ENCODE data around the gene MPPED1.

DNA sequence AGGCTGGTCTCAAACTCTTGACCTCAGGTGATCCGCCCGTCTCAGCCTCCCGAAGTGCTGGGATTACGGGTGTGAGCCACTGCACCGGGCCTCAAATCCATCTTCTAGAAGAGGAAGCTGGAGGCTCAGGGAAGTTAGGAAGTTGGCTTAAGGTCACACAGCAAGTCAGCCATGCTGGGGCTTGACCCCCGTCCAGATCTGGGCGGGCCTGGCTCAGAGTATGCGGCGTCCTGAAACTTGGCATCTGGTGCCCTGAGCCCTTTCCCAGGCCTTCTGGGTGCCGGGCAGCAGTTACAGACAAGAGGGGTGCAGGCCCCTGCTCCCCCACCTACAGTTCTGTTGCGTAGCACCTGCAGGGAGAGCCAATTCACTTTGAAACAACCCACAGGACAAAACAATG lies 11.2 kb downstream of the MPPED1 start:
- TF ChIP-seq, protein P1, sequence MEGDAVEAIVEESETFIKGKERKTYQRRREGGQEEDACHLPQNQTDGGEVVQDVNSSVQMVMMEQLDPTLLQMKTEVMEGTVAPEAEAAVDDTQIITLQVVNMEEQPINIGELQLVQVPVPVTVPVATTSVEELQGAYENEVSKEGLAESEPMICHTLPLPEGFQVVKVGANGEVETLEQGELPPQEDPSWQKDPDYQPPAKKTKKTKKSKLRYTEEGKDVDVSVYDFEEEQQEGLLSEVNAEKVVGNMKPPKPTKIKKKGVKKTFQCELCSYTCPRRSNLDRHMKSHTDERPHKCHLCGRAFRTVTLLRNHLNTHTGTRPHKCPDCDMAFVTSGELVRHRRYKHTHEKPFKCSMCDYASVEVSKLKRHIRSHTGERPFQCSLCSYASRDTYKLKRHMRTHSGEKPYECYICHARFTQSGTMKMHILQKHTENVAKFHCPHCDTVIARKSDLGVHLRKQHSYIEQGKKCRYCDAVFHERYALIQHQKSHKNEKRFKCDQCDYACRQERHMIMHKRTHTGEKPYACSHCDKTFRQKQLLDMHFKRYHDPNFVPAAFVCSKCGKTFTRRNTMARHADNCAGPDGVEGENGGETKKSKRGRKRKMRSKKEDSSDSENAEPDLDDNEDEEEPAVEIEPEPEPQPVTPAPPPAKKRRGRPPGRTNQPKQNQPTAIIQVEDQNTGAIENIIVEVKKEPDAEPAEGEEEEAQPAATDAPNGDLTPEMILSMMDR (IDR thresholded peaks at IDR 0.05), result no peak
- no peak for TF ChIP-seq ZFX (IDR thresholded peaks at IDR 0.05; ENCODE audit: borderline replicate concordance)
